Esophagus squamous epithelium (tissue), 5 donors: ENCODE results near the gene PLA2G4B. TPM values are rescaled to one million over a fixed set of nuclear protein-coding genes. Genes with fewer than 3 reads are reported as not detected.
A peak's percentile ranks its signal among the peaks of the same experiment; 100 is the strongest.

Experiments
- DNase-seq: peaks from one replicate; lab custom pipeline; 2025; lab: John Stamatoyannopoulos, UW
- H3K27ac ChIP-seq, 4 donors: fragments of 200-600 bp; sonication (generic); one replicate each; pipeline ENCODE4 v1.5.1; 2016 to 2019; ENCODE audit warnings: mild to moderate bottlenecking in 1 of 4
- H3K27me3 ChIP-seq, 4 donors: fragments of 200-600 bp; sonication (generic); 1 replicate in 3 of 4; 2 replicates in 1 of 4; pipeline versions ENCODE4 v1.5.1 to v1.6.0; 2017 to 2021; ENCODE audit warnings: antibody characterized with exemption in 1 of 4
- H3K36me3 ChIP-seq, 3 donors: fragments of 200-600 bp; sonication (generic); one replicate each; pipeline ENCODE4 v1.5.1; 2016 to 2019
- H3K4me1 ChIP-seq, 3 donors: fragments of 200-600 bp; sonication (generic); one replicate each; pipeline ENCODE4 v1.5.1; 2017 to 2019
- H3K4me3 ChIP-seq, 4 donors: fragments of 200-600 bp; sonication (generic); 1 replicate in 3 of 4; 2 replicates in 1 of 4; pipeline ENCODE4 v1.5.1; 2016 to 2019; ENCODE audit warnings: mild to moderate bottlenecking in 2 of 4, moderate library complexity in 1 of 4
- H3K9me3 ChIP-seq, 3 donors: fragments of 200-600 bp; sonication (generic); one replicate each; pipeline ENCODE4 v1.5.1; 2016 to 2019
- CTCF ChIP-seq, 6 experiments: fragments of 450-650 bp in 4 of 6; fragments of 200-600 bp in 2 of 6; sonication (generic) in 2 of 6; IDR thresholded peaks; one replicate each; pipeline ENCODE4 v1.5.1; 2016 to 2019; ENCODE audit warnings: antibody characterized with exemption in 6 of 6, mild to moderate bottlenecking in 4 of 6, moderate library complexity in 4 of 6
- POLR2A ChIP-seq, 4 donors: fragments of 450-650 bp; IDR thresholded peaks; one replicate each; pipeline ENCODE4 v1.6.1; 2017; ENCODE audit warnings: antibody characterized with exemption in 4 of 4, mild to moderate bottlenecking in 4 of 4, moderate library complexity in 3 of 4
- WGBS, 2 donors: methylation state at CpG; one replicate each; pipeline ENCODE4 v1.1.5; 2018; 5-methylcytosine and 5-hydroxymethylcytosine counted together
- intact Hi-C: fragments of 100-400 bp; cut with DNase I; formaldehyde crosslinking; loops from one replicate; pipeline ENCODE4 v1.15.0; 2022
- total RNA-seq, 4 donors: library from RNA; depleted of rRNA; stranded (reverse); fragments of >200 nt; gene quantifications; one replicate each; pipeline ENCODE4 v1.1.0, GENCODE V29; 2016
- donor health status: DM: yes; HTN: yes; CAD: no.

The PLA2G4B gene
- total RNA-seq, 4 donors from 2014 or later, result 26.5 to 58.9 (median 39.7) TPM

GRCh38 chr15:41882689-41883483, 44.2 kb downstream of the PLA2G4B start:
- H3K27ac ChIP-seq, result peak overlapping the region in 1 of 4 donors; percentile 61
- intact Hi-C loops, result no loop called here
- no peak for DNase-seq

GRCh38 chr15:41883484-41883825, 44.8 kb downstream of the PLA2G4B start:
- intact Hi-C loops, result no loop called here
- Histone ChIP-seq H3K27me3 (peaks cover 0 to 19% (median 0%) of the 10 kb centered on the region in 4 donors), H3K4me3 (no peak overlapping the region), H3K27ac (no peak overlapping the region), H3K9me3 (no peaks in the 10 kb centered on the region), H3K4me1 (peaks cover 27 to 50% (median 30%) of the 10 kb centered on the region in 3 donors), H3K36me3 (no peaks in the 10 kb centered on the region)
- no peak for TF ChIP-seq CTCF (IDR thresholded peaks at IDR 0.05)
- TF ChIP-seq POLR2A (IDR thresholded peaks at IDR 0.05), result no peak
- 87 to 100% methylated on average over 1 to 2 of the region's 2 CpGs for WGBS, 2 donors
- DNase-seq, result no peak

More at GRCh38 chr15:41882689-41883483, 44.2 kb downstream of the PLA2G4B start:
- no peaks in the 10 kb centered on the region for H3K9me3 ChIP-seq
- H3K4me1 ChIP-seq, result peaks cover 27 to 55% (median 36%) of the 10 kb centered on the region in 3 donors
- H3K27me3 ChIP-seq, result peaks cover 0 to 19% (median 0%) of the 10 kb centered on the region in 4 donors
- peak overlapping the region in 3 of 4 donors; percentile 45 to 57 (median 45) for H3K4me3 ChIP-seq
- WGBS, 2 donors, result 45 to 66% methylated on average over 4 to 6 of the region's 14 CpGs
- TF ChIP-seq CTCF (IDR thresholded peaks at IDR 0.05) (no peak), POLR2A (IDR thresholded peaks at IDR 0.05) (no peak)
- no peaks in the 10 kb centered on the region for H3K36me3 ChIP-seq

GRCh38 chr15:41884458-41884857, 45.8 kb downstream of the PLA2G4B start:
- peaks cover 27 to 40% (median 28%) of the 10 kb centered on the region in 3 donors for H3K4me1 ChIP-seq
- intact Hi-C loops, result no loop called here
- no peaks in the 10 kb centered on the region for H3K36me3 ChIP-seq
- 88 to 89% methylated on average over 7 of the region's 7 CpGs for WGBS, 2 donors
- DNase-seq, result no peak
- H3K27me3 ChIP-seq, result peaks cover 0 to 19% (median 0%) of the 10 kb centered on the region in 4 donors
- H3K4me3 ChIP-seq, result no peak overlapping the region
- H3K27ac ChIP-seq, result no peak overlapping the region
- H3K9me3 ChIP-seq, result no peaks in the 10 kb centered on the region
- TF ChIP-seq POLR2A (IDR thresholded peaks at IDR 0.05), result no peak
- no peak for TF ChIP-seq CTCF (IDR thresholded peaks at IDR 0.05)

GRCh38 chr15:41885321-41885720, 46.7 kb downstream of the PLA2G4B start:
- TF ChIP-seq POLR2A (IDR thresholded peaks at IDR 0.05) (no peak), CTCF (IDR thresholded peaks at IDR 0.05) (no peak)
- DNase-seq, result no peak
- Histone ChIP-seq H3K27ac (no peak overlapping the region), H3K4me3 (no peak overlapping the region), H3K9me3 (no peaks in the 10 kb centered on the region), H3K4me1 (peaks cover 19 to 31% (median 20%) of the 10 kb centered on the region in 3 donors), H3K36me3 (no peaks in the 10 kb centered on the region), H3K27me3 (peaks cover 0 to 17% (median 0%) of the 10 kb centered on the region in 4 donors)
- intact Hi-C loops, result no loop called here

- 100% methylated on average over 7 of the region's 14 CpGs; no CpG with 5 or more reads in 1 of the 2 donors for WGBS, 2 donors
These were observed 47.2 kb downstream of the PLA2G4B start for GRCh38 chr15:41885841-41886240.

More at GRCh38 chr15:41885841-41886240, 47.2 kb downstream of the PLA2G4B start:
- TF ChIP-seq POLR2A (IDR thresholded peaks at IDR 0.05) (no peak), CTCF (IDR thresholded peaks at IDR 0.05) (no peak)
- no peaks in the 10 kb centered on the region for H3K9me3 ChIP-seq
- peaks cover 15 to 26% (median 16%) of the 10 kb centered on the region in 3 donors for H3K4me1 ChIP-seq
- intact Hi-C loops, result no loop called here
- H3K27me3 ChIP-seq, result peaks cover 0 to 14% (median 0%) of the 10 kb centered on the region in 4 donors
- no peak for DNase-seq
- no peak overlapping the region for H3K27ac ChIP-seq
- H3K36me3 ChIP-seq, result no peaks in the 10 kb centered on the region
- no peak overlapping the region for H3K4me3 ChIP-seq
